Gastroesophageal sphincter (tissue), 4 donors: ENCODE measurements around the gene MACROD2. TPM values are rescaled to one million over a fixed set of nuclear protein-coding genes. Genes with fewer than 3 reads are reported as not detected.

Source experiments
- ATAC-seq: fragments of 150-250 bp; one replicate; pipeline ENCODE4 v1.9.1; 2016; ENCODE audit warnings: mild to moderate bottlenecking, moderate library complexity
- H3K27ac ChIP-seq, 4 donors: fragments of 200-600 bp; sonication (generic) in 3 of 4; 1 replicate in 3 of 4; 2 replicates in 1 of 4; pipeline ENCODE4 v1.5.1; 2016 to 2019
- H3K27me3 ChIP-seq: fragments of 200-600 bp; sonication (generic); one replicate; pipeline ENCODE4 v1.5.1; 2019
- H3K36me3 ChIP-seq, 2 donors: fragments of 200-600 bp; sonication (generic); one replicate each; pipeline ENCODE4 v1.5.1; 2019; ENCODE audit warnings: control low read depth in 1 of 2
- H3K4me1 ChIP-seq, 3 donors: fragments of 200-600 bp; sonication (generic); 1 replicate in 2 of 3; 2 replicates in 1 of 3; pipeline ENCODE4 v1.5.1; 2016 to 2019; ENCODE audit warnings: control low read depth in 2 of 3
- H3K4me3 ChIP-seq, 2 donors: fragments of 200-600 bp; sonication (generic); one replicate each; pipeline ENCODE4 v1.5.1; 2019; ENCODE audit warnings: mild to moderate bottlenecking in 1 of 2, moderate library complexity in 1 of 2
- H3K9me3 ChIP-seq, 3 donors: fragments of 200-600 bp; sonication (generic); one replicate each; pipeline ENCODE4 v1.5.1; 2017 to 2019; ENCODE audit warnings: control low read depth in 2 of 3
- EP300 ChIP-seq: sonication (generic); formaldehyde crosslinking; IDR thresholded peaks from one replicate; pipeline ENCODE4 v1.6.1; 2017; ENCODE audit warnings: antibody characterized with exemption, mild to moderate bottlenecking
- POLR2A ChIP-seq, 2 donors: fragments of 450-650 bp; IDR thresholded peaks; one replicate each; pipeline ENCODE4 v1.6.1; 2017; ENCODE audit warnings: antibody characterized with exemption in 2 of 2, mild to moderate bottlenecking in 2 of 2, moderate library complexity in 1 of 2
- POLR2AphosphoS5 ChIP-seq: sonication (generic); formaldehyde crosslinking; IDR thresholded peaks from one replicate; pipeline ENCODE4 v1.6.1; 2017; ENCODE audit warnings: antibody characterized with exemption
- WGBS, 2 donors: methylation state at CpG; one replicate each; pipeline ENCODE4 v1.1.5; 2018; ENCODE audit warnings: low coverage in 1 of 2; 5-methylcytosine and 5-hydroxymethylcytosine counted together
- total RNA-seq, 4 donors: library from RNA; depleted of rRNA; stranded (reverse); fragments of >200 nt; gene quantifications; one replicate each; pipeline ENCODE4 v1.1.0, GENCODE V29; 2016
- TF ChIP-seq, protein P1 (sequence below), 4 experiments: fragments of 200-600 bp in 2 of 4; fragments of 450-650 bp in 2 of 4; sonication (generic) in 1 of 4; IDR thresholded peaks; one replicate each; pipeline ENCODE4 v1.5.1; 2017 to 2019; ENCODE audit warnings: antibody characterized with exemption in 4 of 4, mild to moderate bottlenecking in 2 of 4, moderate library complexity in 2 of 4

The MACROD2 gene
- total RNA-seq, 4 donors from 2014 or later, result 4.0 to 12.1 (median 7.4) TPM

GRCh38 chr20:15616626-15617025 lies 1621.3 kb downstream of the MACROD2 start:
- Histone ChIP-seq H3K27me3 (no peaks in the 10 kb centered on the region), H3K36me3 (no peaks in the 10 kb centered on the region), H3K27ac (no peak overlapping the region), H3K9me3 (no peaks in the 10 kb centered on the region), H3K4me3 (no peak overlapping the region), H3K4me1 (no peaks in the 10 kb centered on the region)
- 82 to 86% methylated on average over 1 of the region's 1 CpG for WGBS, 2 donors
- TF ChIP-seq POLR2AphosphoS5 (no peak), EP300 (no peak), POLR2A (IDR thresholded peaks at IDR 0.05) (no peak)
- TF ChIP-seq, protein P1, sequence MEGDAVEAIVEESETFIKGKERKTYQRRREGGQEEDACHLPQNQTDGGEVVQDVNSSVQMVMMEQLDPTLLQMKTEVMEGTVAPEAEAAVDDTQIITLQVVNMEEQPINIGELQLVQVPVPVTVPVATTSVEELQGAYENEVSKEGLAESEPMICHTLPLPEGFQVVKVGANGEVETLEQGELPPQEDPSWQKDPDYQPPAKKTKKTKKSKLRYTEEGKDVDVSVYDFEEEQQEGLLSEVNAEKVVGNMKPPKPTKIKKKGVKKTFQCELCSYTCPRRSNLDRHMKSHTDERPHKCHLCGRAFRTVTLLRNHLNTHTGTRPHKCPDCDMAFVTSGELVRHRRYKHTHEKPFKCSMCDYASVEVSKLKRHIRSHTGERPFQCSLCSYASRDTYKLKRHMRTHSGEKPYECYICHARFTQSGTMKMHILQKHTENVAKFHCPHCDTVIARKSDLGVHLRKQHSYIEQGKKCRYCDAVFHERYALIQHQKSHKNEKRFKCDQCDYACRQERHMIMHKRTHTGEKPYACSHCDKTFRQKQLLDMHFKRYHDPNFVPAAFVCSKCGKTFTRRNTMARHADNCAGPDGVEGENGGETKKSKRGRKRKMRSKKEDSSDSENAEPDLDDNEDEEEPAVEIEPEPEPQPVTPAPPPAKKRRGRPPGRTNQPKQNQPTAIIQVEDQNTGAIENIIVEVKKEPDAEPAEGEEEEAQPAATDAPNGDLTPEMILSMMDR (IDR thresholded peaks at IDR 0.05), result no peak
- no peak for ATAC-seq

GRCh38 chr20:15618110-15618509 lies 1622.8 kb downstream of the MACROD2 start:
- H3K4me1 ChIP-seq, result no peaks in the 10 kb centered on the region
- H3K4me3 ChIP-seq, result no peak overlapping the region
- H3K27me3 ChIP-seq, result no peaks in the 10 kb centered on the region
- ATAC-seq, result no peak
- no peak overlapping the region for H3K27ac ChIP-seq
- 84 to 90% methylated on average over 2 of the region's 2 CpGs for WGBS, 2 donors
- H3K36me3 ChIP-seq, result no peaks in the 10 kb centered on the region
- TF ChIP-seq, protein P1 (IDR thresholded peaks at IDR 0.05), result no peak
- TF ChIP-seq POLR2A (IDR thresholded peaks at IDR 0.05), result no peak
- no peak for TF ChIP-seq POLR2AphosphoS5
- no peak for TF ChIP-seq EP300
- H3K9me3 ChIP-seq, result no peaks in the 10 kb centered on the region

- H3K27me3 ChIP-seq, result no peaks in the 10 kb centered on the region
- no peaks in the 10 kb centered on the region for H3K4me1 ChIP-seq
- no peak for ATAC-seq
- H3K4me3 ChIP-seq, result no peak overlapping the region
- TF ChIP-seq POLR2AphosphoS5 (no peak), EP300 (no peak), POLR2A (IDR thresholded peaks at IDR 0.05) (no peak)
- TF ChIP-seq, protein P1 (IDR thresholded peaks at IDR 0.05), result no peak
- 82 to 88% methylated on average over 4 to 5 of the region's 5 CpGs for WGBS, 2 donors
- no peaks in the 10 kb centered on the region for H3K36me3 ChIP-seq
- H3K27ac ChIP-seq, result no peak overlapping the region
- H3K9me3 ChIP-seq, result no peaks in the 10 kb centered on the region
These were observed 1623.6 kb downstream of the MACROD2 start for GRCh38 chr20:15618912-15619311.

DNA sequence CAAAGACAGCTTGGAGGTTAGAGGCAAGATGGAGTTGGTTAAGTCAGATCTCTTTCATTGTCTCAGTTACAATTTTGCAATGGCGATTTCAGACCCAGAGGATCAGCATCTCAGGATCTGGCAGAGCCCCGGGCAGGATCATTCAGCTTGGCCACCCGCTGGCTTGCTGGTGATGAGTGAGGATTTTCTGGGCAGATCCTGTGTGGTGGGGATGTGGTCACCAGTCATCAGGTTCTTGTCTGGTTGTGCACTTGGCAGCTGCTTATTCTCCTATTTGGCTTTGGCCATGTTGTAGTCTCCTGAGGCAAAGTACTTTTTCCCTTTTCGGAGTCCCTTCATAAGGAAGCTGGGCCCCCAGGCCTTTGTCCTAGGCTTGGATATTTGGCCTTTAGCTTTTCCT lies 1624.0 kb downstream of the MACROD2 start:
- H3K27me3 ChIP-seq, result no peaks in the 10 kb centered on the region
- ATAC-seq, result no peak
- H3K27ac ChIP-seq, result no peak overlapping the region
- TF ChIP-seq, protein P1 (IDR thresholded peaks at IDR 0.05), result no peak
- TF ChIP-seq EP300, result no peak
- no peak for TF ChIP-seq POLR2A (IDR thresholded peaks at IDR 0.05)
- TF ChIP-seq POLR2AphosphoS5, result no peak
- WGBS, 2 donors, result 100% methylated on average over 1 of the region's 4 CpGs; no CpG with 5 or more reads in 1 of the 2 donors
- H3K4me1 ChIP-seq, result no peaks in the 10 kb centered on the region
- no peaks in the 10 kb centered on the region for H3K9me3 ChIP-seq
- H3K4me3 ChIP-seq, result no peak overlapping the region
- H3K36me3 ChIP-seq, result no peaks in the 10 kb centered on the region

DNA sequence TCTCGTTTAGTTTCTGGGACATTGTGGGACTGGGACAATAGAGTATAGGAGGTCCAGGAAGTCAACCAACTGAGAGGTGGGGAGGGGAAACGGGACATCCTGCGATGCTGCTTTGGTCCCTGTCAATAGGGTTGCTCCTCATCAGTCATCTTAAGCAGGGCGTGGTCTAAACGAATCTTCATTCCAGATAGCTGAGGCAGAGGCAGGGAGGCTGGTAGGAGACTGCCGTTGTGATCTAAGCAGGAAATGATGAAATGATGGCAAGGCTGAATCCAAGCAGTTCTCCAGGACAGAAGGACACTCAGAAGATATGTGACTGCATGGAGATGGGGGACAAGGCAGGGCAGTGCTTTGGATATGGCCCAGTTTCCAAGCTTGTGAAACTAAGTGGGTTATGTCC lies 1624.5 kb downstream of the MACROD2 start:
- Histone ChIP-seq H3K27ac (no peak overlapping the region), H3K9me3 (no peaks in the 10 kb centered on the region), H3K27me3 (no peaks in the 10 kb centered on the region), H3K4me3 (no peak overlapping the region), H3K36me3 (no peaks in the 10 kb centered on the region), H3K4me1 (no peaks in the 10 kb centered on the region)
- WGBS, 2 donors, result 91% methylated on average over 6 of the region's 6 CpGs; no CpG with 5 or more reads in 1 of the 2 donors
- TF ChIP-seq EP300, result no peak
- TF ChIP-seq POLR2AphosphoS5, result no peak
- TF ChIP-seq POLR2A (IDR thresholded peaks at IDR 0.05), result no peak
- TF ChIP-seq, protein P1 (IDR thresholded peaks at IDR 0.05), result no peak
- no peak for ATAC-seq
